ENCODE results near the gene MFSD2B.
"Not testable (repeated sequence)": the region's sequence is repeated elsewhere in the genome, so short reads cannot be mapped to it uniquely, and the experiment has no call there.

Gene MFSD2B, protein sequence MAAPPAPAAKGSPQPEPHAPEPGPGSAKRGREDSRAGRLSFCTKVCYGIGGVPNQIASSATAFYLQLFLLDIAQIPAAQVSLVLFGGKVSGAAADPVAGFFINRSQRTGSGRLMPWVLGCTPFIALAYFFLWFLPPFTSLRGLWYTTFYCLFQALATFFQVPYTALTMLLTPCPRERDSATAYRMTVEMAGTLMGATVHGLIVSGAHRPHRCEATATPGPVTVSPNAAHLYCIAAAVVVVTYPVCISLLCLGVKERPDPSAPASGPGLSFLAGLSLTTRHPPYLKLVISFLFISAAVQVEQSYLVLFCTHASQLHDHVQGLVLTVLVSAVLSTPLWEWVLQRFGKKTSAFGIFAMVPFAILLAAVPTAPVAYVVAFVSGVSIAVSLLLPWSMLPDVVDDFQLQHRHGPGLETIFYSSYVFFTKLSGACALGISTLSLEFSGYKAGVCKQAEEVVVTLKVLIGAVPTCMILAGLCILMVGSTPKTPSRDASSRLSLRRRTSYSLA

DNA sequence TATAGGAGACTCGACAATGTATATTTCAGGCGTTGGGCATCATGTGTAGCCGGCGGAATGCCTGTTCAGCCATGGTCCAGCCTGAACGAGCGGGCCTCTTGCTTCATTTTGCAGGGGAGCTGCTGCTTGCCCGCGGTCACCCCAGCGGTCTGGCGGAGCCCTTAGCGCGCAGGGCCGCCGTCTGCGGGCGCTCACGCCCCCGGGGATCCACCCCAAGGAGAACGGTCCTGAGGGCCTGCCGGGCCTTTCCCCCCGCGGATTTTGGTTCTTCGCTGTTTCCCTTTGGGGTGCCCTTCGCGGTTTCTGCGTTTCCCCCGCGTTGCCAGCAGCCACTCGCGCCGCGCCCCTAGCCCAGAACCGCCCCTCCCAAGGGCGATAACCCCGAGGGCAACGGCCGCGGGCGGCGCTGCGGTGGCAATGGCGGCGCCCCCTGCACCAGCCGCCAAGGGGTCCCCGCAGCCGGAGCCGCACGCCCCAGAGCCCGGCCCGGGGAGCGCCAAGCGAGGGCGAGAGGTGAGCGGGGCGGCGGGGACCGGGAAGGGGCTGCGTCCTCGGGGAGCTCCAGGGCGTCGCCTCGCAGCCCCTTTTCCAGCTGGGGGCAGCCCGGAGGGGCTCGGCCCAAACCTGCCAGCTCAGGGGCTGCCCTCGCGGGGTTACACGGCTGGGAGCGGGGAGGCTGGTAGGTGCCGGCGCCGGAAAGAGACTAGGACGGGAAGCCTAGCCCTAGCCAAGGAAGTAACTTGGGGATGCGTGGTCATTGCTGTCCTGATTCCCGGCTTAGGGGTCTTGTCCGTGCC, at the start of gene MFSD2B:
Gene MFSD2B (plus strand): TSS at position 406 of the 797 bp plus-strand sequence. CDS start 12 bp downstream, at position 418.
- no peak for DNase-seq

DNA sequence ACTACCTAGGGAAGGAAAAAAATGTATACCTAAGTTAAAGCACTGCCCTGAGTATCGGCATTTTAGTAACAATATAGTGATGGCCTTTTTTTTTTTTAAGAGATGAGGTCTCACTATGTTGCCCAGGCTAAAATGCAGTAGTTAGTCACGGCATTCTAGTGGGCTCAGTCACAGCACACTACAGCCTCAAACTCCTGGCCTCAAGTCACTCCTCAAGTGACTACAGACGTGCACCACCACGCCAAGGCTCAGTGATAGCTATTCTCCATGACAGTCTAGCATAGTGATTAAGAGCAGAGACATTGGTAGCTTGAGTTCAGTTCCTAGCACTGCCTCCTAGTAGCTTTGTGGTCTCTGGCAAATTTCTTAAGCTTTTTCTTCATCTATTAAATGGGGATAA, 42.0 kb upstream of the MFSD2B start:
- no peak for DNase-seq

DNA sequence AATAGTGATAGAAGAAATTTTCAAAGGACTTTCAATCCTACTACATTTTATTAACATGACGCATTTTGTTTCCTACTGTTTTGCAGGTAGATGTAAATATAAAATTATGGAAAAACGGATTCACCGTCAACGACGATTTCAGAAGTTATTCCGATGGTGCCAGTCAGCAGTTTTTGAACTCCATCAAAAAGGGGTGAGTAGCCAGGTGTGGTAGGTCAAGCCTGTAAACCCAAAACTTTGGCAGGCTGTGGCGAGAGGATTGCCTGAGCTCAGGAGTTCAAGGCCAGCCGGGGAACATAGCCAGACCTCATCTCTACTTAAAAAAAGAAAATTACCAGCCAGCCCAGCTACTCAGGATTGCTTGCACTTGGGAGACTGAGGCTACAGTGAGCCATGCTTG, 33.0 kb upstream of the MFSD2B start:
- no peak for DNase-seq

DNA sequence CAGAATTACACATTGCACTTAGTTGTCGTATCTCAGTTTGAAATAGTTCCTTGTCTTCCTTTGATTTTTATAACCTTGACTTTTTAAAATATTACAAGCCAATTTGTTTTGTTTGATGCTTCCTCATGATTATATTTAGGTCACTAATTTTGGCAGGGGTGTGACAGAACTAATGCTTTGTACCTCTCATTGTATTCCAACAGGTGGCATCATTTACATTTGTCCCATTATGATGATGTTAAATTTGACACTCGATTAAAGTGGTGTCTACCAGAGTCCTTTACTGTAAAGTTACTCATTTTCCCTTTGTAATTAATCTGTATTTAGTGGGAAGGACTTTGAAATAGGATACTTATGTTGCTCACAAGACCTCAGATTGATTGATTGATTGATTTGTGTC, 21.5 kb upstream of the MFSD2B start:
- DNase-seq: peak in 1 of 2 experiments; percentile 10

DNA sequence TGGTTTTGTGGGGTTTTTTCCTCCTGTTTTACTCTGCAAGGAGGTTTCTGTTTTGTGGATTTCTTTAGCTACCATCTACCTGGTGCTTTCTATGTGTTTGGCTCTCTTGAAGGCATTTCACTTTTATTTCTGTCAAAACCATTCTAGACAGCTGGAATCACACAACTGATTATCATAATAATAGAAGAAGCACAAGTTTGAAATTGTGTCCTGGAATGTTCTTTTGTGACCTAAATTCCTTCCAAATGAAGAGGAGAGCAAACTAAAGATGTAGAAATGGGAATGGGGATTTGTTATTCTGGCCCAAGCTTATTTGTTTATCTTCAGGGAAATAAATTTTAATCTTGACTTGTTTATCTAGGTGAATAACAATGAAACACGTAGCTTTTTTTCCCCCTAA, 17.0 kb upstream of the MFSD2B start:
- DNase-seq: no peak

DNA sequence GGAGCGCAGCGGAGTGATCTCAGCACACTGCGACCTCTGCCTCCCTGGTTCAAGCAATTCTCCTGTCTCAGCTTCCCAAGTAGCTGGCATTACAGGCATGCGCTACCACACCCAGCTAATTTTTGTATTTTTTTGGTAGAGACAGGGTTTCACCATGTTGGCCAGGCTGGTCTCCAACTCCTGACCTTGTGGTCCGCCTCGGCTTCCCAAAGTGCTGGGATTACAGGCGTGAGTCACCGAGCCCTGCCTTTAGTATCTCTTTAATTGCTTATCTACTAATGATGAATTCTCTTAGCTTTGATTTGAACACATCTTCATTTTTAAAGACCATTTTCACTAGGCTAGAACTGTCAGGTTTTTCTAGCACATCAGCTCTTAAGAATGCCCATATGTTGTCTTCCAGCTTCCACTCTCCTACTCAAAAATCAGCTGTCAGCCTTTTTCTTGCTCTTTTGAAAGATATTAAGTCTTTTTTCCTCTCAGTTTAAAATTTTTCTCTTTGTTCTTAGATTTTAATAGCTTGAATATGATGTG, 16.1 kb upstream of the MFSD2B start:
- DNase-seq: no peak

DNA sequence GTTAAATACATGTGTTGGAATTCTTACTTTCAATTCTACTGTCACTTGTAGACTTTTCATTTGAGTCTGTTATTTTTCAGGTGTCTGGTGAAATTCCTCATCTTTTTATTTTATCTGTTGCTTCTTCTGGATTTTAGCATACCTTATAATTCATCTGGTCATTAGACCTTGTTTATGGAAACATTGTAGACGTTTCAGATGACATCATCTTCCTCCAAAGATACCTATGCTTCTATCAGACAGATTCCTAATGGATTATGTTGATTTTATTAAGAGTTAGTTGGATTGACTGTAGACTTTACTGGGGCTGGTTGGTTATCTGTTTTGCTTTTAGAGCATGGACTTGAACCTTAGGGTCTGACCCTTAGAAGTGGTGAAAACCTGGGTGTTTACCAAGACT, 15.3 kb upstream of the MFSD2B start:
- DNase-seq: no peak

DNA sequence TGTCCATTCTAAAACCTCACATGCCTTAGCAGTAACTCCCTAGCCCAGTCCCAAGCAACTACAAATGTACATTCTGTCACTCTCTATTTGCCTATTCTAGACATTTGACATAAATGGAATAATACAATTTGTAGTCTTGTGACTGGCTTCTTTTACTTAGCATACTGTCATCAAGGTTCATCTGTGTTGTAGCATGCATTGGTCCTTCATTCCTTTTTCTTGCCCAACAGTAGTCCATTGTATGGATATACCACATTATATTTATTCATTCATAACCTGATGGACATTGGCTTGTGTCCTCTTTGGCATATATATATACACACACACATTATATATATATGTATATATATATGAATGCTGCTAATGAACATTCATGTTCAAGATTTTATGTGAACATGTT, 2.2 kb upstream of the MFSD2B start:
- no peak for DNase-seq

DNA sequence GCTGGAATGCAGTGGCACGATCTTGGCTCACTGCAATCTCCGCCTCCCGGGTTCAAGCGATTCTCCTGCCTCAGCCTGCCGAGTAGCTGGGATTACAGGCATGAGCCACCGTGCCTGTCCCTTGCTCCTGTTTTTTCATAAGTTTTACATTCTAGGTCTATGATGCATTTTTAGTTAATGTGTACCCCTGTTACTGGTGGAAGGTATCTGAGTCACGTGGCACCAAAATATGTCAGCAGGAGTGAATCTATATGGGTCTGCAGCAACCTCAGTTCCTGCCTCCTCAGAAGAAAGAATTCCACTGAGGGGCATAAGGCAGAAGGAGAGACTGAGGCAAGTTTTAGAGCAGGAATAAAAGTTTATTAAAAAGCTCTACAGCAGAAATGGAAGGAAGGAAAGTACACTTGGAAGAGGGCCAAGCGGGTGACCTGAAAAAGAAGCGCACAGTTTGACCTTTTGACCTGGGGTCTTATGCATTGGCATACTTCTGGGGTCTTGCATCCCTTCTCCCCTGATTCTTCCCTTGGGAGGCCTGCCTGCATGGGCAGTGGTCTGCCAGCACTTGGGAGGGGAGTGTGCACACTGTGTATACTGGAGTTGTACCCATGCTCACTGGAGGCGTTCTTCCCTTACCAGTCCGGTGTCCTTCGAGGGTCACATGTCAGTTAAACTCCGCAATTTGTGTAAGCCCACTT, 1.1 kb upstream of the MFSD2B start:
- no peak for DNase-seq

DNA sequence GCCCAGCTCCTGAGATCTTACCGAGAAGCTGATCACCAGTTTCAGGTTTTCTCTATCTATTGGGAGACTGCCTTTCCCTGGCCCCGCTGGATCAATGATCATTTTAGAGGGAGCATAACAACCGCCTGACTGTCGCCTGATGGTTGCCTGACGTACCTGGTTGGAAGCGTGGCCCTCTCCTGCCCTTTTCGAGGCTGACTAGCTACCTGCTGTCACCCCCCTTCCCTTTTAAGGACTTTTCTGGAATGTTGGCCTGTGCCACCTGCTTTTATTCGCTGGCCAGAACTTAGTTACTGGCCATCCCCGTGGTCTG, 562 bp upstream of the MFSD2B start:
- no peak for DNase-seq

DNA sequence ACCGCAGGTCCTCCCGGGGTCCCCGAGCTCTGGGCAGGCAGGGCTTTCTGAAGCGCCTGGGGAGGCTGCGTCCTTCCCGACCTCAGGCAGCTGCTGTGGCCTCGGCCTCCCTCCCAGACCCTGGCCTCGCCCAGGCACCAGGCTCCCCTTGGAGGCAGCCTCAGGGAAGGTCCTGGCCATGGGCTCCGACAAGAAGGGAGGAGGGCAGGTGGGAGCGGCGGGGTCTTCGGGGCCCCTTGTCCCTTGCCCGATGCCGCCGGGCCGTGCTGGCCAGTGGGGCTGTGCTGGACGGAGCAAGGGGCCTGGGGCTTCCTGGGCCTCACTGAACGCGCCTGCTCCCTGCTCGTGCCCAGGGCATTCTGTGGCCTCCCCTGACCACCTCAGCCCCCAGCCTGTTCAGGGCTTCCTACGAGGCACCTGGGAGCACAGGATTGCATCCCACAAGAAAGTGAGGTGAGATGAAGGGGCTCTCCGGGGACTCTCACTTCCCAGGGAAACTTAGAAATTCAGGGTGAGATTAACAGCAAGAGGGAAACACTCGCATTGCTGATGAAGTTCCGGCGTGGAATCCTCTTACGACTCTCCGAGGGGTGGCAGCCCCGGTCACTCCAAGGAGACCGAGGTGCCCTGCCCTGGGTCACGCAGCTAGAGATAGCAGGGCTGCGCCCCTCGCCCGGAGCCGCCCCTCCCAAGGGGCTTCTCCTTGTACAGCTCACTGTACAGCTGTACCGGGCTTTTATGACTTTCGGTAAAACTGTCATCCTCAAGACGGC, 778 bp downstream of the MFSD2B start:
- DNase-seq: no peak

DNA sequence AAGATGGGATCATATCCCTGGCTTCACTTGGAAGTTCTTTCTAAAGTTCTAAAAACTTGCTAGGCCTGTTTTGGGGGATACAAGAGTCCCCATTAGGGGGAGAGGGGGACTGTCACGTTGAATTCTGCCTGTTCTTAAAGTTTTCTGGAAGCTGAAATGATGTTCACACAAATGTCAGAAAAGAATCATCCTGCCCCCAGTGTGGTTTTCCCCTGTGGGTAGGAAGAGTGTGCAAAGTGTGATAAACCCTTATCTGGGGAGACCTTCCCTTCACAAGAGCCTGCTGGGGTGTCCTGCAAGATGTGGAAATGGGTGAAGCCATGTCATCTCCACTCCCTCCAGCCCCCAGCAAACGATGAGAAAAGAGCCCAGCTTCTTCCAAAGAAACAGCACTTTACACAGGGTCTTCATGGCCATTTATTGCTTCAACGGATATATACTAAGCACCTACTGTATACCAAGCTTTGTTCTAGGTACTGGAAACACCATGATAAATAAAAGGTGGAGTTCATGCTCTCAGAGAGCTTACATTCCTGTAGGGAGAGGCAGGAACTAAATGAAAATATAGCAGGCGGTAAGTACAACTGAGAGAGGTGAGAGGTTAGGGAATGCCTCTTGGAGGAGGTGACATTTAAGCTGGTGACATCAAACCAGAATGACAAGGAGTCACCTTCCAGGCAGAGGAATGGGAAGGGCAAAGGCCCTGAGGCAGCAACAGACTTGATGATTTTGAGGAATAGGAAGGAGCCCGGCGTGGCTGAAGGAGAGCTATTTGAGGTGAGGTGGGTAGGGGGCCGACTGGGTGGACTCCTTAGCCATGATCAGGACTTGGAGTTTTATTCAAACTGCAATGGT, 1.6 kb downstream of the MFSD2B start:
- no peak for DNase-seq

DNA sequence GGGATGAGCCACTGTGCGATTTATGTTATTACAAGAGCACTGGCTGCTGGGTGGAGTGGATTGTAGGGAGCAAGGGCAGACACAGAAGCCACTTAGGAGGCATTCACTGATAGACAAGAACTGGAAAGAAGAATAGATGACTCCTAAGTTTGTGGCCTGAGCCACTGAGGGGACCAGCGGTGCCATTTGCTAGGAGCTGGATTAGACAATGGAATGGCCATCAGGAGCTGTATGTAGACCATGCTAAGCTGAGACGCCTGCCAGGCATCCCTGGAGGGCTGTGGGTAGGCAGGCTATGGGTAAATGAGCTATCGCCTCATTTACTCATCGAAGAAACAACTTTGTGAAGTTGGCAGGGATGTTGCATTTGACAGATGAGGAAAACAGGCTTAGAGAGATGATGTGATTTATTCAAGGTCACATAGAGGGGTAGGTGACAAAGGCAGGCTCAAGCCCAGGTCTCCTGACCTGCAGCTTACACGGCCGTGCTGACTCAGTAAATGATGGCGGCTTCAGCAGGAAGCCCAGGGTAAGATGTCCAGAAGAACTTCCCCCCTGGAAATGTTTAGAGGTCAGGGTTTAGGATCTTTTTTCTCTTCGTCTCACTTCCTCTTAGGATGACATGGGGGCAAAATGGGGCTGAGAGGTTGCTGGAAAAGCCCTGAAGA, 2.8 kb downstream of the MFSD2B start:
- DNase-seq: no peak

DNA sequence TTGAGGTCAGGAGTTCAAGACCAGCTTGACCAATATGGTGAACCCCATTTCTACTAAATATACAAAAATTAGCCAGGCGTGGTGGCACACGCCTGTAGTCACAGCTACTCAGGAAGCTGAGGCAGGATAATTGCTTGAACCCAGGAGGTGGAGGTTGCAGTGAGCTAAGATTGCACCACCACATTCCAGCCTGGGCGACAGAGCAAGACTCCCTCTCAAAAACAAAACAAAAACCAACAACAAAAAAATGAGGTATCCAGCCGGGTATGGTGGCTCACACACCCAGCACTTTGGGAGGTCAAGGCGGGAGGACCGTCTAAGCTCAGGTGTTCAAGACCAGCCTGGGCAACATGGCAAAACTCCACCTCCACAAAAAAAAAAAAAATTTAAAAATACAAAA, 5.0 kb downstream of the MFSD2B start:
- not testable (repeated sequence) for DNase-seq

DNA sequence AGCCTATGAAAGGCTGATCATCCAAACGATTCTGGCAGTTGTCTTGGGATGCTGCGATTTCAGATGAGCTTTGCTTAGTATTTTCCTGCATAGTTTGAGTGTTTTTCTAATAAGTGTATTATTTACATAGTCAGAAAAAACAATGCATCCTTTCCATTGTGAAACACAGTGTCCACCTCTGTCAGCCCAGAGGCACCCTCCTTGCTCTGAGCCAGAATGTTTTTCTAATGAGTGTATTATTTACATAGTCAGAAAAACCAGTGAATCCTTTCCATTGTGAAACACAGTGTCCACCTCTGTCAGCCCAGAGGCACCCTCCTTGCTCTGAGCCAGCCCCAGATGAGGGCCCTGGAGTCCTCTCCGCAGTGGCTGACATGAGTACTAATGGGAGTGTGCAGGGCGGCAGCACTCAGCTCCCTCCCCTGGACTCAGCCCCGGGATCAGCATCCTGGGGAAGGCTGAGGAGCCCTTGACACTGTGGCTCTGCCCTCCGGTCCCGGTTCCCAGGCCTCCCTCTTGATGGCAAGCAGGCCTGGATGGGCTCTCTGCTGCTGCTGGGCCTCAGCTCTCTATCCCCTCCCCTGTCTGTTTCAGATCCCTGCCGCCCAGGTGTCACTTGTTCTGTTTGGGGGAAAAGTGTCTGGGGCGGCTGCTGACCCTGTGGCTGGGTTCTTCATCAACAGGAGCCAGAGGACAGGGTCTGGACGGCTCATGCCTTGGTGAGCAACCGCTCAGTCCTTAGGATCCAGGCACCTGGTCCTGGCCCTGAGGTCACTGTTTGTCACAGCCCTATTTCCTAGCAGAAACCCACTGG, 5.9 kb downstream of the MFSD2B start:
- DNase-seq: no peak

DNA sequence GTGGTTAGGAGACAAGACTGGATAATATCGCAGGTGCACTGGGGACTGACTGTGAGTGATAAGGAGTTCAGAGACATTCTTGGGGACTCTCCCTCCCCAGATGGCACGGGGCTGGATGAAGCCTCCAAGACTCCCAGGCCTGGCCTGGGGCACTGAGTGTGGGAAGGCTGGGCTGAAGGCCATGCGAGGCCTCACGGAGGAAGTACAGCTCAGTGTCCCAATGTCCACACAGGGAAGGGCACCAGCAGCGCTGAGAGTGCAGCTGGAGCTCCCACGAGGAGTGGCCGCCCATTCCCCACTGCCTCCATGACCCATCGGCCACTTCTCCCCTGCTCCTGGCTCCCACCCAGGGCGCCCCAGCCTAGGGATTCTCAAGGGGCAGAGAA, 6.5 kb downstream of the MFSD2B start:
- DNase-seq: no peak

DNA sequence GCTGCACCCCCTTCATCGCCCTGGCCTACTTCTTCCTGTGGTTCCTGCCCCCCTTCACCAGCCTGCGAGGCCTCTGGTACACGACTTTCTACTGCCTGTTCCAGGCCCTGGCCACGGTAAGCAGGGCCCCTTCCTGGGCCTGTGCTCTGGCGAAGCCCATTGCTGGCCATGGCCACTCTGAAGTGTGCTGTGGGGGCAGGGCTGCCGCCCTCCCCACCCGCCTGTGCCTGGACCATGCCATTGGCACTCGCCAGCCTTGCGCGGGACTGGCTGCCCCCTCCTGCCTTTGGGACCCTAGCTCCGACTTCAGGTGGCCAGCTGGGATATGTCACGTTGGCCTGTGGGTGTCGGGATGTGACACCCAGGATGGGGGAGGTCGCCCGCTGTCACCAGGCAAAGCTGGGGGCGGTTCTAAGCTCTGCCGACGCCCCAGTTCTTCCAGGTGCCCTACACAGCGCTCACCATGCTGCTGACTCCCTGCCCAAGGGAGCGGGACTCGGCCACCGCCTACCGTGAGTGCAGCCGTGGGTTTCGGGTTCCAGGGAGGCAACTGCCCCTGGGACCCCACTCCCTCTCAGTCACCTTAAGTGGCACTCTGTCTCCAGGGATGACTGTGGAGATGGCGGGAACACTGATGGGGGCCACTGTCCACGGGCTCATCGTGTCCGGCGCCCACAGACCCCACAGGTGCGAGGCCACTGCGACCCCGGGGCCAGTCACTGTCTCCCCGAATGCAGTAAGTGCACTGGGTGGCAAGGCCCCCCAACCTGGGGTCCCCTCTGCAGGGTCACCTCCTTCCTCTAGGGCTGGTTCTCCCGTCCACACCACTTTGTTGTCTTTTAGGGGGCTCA, 7.2 kb downstream of the MFSD2B start:
- no peak for DNase-seq

DNA sequence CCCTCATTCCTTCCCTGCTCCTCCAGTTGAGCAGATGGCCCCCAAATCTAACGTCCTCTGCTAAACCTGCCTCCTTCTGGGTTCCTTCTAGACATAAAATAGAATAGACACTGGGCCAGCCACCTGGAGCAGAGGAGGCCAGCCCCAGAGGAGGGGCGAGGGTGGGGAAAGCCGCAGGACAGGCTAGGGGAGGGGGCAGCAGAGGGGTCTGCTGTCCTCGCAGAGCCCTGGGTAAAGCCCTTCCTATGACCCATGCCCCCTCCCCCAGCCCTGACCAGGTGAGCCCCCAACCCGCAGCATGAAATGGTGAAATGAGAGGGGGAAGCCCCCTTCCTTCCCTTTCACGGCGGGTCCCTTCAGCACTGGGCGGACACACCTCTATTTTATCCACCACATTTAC, 7.8 kb downstream of the MFSD2B start:
- DNase-seq: no peak

DNA sequence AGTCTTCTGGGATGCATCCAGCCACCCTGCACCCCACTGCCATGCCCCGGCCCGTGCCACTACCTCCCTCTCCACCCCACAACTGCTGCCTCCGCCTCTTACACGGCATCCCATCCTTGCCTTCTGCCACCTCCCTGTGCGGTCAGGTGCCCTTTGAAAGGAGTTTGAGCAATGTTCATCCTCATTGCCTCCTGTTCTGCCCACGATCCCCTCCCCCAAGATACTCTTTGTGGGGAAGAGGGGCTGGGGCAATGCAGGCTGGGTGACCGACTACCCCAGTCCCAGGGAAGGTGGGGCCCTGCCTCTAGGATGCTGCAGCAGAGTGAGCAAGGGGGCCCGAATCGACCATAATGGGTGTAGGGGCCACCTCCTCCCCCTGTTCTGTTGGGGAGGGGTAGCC, 8.4 kb downstream of the MFSD2B start:
- DNase-seq: no peak
